ENCODE results near the gene APP.
A peak's percentile ranks its signal among the peaks of the same experiment; 100 is the strongest.
"Not testable (repeated sequence)": the region's sequence is repeated elsewhere in the genome, so short reads cannot be mapped to it uniquely, and the experiment has no call there.

The APP gene

DNA sequence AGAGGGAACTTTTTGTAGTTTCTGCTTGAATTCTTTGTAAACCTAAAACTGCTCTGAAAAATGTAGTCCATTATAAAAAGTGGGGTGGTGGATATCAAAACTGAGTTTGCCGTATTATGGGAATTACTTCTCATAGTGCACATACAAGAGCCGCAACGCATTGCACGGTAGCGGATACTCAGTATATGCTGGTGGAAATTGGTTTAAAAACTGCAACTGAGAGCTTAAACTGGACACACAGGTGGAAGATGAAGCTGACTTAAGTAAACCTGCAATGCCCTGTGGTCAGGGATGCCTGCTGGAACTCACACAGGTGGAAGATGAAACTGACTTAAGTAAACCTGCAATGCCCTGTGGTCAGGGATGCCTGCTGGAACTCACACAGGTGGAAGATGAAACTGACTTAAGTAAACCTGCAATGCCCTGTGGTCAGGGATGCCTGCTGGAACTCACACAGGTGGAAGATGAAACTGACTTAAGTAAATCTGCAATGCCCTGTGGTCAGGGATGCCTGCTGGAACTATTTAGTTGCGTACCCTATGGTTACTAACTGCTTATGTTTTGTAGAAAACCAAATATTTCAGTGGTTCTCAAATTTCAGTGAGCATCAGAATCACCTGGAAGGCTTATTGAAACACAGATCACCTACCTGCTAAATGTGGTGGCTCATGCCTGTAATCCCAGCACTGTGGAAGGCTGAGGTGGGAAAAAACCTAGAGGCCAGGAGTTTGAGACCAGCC is 147.8 kb downstream of the APP start:
- DNase-seq (ENCODE audit: low read depth) = not testable (repeated sequence)

DNA sequence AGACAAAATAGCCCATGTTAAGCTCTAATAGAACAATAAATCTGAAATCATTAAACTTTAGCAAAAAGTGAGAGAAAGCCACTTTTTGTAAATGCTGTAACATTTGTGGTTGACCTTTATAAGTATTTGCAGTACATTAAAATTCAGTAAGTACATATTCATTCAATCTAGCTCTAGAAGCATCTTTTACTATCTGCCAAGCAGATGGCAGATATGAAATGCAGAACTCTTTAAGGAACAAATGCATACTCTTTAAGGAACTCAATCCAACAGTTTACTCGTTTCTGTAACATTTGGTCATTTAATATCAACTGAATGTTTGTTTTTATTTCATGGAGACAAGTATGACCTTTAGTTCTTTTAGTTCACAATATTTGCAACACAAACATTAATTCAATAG is 150.1 kb downstream of the APP start:
- no peak for DNase-seq (ENCODE audit: low read depth)

DNA sequence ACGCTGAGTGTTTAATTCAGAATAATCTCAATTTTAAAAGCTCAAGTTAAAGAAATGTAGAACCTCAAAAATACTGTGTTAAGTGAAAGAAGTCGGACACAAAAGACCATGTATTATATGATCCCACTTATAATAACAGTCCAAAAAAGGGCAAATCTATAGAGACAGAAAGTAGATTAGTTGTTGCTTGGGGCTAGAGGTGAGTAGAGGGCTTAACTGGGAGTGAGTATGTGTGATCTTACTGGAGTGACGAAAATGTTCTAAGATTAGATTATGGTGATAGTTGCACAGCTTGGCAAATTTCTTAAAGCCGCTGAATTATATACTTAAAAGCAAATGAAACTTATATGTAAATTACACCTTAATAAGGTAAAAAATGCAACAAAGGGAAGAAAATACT is 150.5 kb downstream of the APP start:
- DNase-seq (ENCODE audit: low read depth) = no peak

DNA sequence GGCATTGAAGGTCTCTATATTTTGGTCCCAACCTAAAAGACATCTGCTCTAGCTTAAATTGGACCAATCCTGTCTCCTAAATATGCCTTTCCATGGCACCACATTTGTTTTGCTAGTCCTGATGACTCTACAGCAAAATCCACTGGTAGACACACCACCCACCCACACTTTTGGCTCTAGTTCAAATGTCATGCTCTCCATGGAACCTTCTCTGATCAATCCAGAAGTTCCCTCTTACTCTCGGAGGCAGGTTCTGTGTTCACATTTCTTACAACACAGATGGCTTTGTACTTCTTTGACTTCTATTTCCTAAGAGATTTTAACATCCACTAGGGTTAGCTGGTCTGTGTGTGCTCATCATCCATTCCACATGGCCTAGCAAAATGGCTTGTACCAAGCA is 151.3 kb downstream of the APP start:
- no peak for DNase-seq (ENCODE audit: low read depth)

DNA sequence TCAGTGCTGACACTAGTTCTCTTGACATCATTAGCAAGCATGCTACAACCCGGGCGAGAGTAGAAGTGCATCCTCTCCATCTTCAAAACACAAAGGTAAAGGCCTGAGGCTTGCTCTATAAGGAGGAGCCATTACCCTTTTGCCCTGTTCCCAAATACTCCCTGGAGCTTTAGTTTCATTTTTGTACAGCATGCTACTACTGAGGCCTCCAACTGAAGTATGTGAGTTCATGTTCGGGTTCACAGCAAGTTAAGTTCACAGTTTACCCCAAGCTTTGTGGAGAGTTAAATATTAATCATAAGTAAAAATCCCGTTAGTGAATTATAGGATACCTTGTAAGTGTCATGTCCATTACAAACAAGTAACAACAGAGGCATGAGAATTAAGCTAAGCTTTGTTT is 156.6 kb downstream of the APP start:
- DNase-seq (ENCODE audit: low read depth) = no peak

DNA sequence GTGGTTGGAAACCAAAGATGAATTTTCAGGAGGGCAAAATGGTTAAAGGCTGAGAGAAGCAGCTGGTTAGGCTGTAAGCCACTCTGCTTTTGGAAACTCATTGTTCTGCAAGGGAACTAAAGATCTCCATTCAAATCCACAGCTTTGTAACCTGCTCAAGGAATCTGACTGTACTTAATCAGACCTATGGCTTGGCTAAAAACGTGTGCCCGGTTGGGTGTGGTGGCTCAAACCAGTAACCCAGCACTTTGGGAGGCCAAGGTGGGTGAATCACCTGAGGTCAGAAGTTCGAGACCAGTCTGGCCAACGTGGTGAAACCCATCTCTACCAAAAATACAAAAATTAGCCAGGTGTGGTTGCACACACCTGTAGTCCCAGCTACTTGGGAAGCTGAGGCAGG is 158.1 kb downstream of the APP start:
- not testable (repeated sequence) for DNase-seq (ENCODE audit: low read depth)

DNA sequence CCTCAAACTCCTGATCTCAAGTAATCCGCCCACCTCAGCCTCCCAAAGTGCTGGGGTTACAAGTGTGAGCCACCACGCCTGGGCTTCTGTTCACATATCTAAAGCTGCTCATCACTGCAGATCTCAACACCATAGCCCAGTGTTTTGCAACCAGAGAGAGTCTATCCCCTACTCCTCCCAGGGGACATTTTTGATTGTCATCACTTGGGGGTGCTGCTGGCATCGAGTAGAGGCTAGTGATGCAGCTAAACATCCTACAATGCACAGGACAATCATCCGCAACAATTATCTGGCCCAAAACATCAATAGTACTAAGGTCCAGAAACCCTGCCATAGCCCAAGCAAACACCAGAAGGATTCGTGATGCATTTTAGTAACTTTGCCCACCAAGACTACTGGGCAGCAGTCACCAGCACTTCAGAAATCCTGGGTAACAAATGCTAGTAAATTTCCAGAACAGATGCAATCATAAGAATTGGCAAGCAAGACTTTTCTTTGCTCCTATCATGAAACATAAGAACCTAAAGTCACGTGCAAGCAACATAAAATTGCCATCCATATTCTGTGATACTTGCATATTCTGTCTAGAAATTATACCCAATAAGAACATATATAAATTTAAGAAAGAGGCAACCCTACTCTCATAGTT is 159.2 kb downstream of the APP start:
- no peak for DNase-seq (ENCODE audit: low read depth)

DNA sequence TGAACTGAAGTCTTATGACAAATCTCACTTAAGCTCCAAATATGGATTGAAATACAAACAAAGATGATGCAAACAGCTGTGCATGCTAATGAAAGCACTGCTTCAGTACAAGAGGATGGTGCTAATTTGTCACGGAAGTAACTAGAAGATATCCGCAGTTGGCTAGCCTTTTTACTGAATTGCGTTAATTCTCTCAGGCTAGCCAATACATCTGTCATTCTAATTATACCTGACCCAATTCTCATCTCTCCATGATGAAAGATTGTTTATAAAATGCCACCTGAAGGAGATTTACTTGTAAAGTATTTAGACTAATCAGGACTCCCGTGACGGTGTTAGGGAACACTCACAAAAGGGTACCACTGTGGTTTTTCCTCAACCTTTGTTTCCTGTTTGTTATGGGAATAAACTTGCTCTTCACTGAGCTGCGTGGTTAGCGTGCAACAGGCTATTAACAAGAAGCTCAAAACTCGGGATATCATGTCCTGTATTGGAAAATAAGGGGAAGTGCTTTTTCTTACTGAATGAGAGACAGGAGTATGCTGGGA is 162.5 kb downstream of the APP start:
- DNase-seq (ENCODE audit: low read depth) = peak; percentile 49

DNA sequence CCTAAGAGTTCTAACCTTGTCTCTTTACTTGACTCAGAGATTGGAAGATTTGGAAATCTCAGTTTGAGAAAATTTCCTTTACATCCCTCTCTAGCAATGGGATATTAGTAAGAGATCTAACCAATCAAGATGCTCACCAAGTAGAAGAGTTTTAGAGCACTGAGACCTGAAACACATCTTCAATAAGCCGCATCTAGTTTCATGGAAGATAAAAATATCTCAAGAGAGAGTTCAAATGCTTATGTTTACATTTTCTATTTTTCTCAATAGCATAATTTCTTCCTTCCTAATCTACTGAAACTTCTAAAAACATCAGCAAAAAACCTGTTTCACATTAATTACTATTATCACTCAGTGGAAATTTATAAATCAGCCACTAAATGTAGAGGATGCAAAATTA is 165.1 kb downstream of the APP start:
- DNase-seq (ENCODE audit: low read depth) = no peak

DNA sequence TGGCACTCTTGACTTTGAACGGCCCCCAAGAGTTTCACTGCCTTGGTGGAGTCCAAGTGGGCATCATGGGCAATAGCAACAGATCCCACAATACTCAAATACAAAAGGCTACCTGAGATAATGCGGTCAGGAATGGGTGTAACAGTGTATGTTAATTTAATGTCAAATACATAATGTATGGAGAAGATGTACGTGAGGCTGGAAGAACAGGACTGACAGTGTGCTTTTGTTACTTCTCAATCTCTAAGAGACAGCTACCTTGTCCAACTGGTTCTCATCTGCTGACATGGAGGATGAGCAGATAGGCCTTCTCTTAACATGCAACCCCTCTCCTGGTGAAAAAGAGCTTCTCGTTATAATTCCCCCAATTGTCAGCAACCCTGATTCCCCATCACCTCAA is 167.2 kb downstream of the APP start:
- no peak for DNase-seq (ENCODE audit: low read depth)

DNA sequence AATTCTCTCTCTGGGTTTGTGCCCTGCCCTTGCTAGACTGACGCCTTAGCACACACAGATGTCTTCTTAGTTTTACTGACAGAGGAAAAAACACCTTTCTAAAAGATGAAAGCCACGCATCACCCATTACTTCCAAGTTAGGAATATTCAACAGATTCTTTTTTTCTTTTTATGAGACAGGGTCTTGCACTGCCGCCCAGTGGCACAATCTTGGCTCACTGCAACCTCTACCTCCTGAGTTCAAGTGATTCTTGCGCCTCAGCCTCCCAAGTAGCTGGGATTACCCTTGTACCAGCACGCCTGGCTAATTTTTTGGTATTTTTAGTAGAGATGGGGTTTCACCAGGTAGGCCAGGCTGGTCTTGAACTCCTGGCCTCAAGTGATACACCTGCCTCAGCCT is 169.2 kb downstream of the APP start:
- DNase-seq (ENCODE audit: low read depth) = no peak

DNA sequence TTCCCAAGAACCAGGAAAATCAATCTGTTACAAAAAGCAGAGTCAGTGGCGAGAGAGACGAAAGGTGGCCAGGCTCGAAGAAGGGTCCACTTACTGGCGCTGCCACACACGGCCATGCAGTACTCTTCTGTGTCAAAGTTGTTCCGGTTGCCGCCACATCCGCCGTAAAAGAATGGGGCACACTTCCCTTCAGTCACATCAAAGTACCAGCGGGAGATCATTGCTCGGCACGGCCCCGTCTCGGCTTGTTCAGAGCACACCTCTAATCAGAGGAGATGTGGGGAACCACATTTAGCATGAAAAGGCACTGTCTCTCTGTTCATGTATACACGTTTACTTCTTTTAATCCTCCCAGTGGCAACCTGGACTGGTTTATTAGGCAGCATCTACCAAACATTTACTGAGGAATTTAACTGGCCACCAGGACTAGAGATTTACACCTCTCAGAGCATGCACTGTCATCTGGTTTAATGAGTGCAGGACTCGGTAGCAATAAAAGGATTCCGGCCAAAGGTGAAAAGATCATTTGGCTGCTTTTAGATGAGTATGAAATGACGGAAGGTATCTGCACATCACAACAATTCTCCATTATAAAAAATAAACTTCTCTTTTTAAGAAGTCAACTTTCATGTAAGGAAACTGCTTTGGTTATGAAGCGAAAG is 170.5 kb downstream of the APP start:
- no peak for DNase-seq (ENCODE audit: low read depth)

DNA sequence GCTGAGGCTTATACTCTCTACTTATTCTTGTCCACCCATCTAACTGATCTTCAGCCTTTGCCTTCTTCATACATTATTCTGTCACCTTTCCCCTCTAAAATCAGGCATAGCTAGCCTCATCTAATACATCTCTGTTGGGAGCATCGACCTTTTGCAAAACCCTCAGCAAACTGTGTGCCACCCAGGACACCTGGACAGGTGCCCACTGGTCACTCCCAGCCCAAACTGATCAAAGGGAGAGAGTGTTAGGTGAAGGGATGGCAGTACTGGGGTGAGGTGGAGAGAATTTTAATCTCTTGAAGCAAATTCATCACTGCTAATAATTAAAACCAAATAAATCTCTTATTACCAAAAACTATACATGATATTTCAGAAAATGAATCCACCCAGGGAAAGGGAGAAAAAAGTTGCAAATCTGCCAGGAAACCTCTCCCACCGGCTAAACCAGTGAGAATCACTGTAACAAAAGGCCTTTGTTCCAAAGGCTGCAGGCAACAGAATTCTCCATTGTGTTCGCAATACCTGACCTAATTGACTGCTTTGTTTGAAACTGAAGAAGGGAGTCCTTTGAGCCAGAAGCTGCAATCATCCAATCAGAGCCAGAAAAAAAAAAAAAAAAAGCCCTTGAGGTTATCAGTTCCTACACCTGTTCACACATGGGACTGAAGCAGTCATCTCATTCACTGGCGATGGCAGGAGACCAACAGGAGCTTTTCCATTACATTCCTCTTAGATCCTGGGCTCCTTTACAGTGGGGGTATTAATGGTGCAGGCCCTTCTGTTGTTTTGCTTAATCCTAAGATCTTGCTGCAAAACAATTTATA is 172.6 kb downstream of the APP start:
- no peak for DNase-seq (ENCODE audit: low read depth)

DNA sequence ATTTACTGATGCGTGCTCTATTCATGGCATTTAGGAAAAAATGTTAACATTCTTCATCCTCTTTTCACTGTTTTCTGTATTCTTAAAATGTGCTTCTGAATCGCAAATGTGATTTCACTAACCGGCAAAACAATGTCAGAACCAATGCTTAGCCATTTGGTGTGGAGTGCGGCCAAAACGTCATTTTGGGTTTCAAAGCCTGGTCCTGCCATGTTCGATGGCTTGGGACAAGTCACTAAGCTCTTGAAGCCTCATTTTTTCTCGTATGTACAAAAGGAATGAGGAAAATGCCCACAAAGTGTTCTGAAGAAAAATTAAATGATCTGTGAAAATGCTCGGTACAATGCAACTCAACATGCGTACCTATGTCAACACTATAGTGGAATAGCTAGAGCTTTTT is 175.3 kb downstream of the APP start:
- no peak for DNase-seq (ENCODE audit: low read depth)

DNA sequence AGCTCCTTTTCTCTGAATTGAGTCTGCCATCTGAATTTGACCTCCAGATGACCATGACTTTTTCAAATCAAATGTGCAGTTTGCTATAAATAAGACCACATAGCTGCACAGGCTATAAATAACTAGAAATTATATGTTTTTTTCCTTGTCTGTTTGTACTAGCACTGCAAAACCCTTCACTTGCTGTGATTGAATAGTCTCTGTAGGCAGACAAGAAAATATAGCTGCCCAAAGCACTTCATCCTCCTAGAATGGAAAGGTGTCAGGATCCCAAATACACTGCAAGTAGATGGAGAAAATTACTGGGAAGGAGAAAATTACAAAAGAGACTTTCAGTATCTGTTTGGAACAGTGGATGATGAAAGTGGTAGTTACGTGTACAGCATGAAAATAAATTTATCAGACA is 175.8 kb downstream of the APP start:
- DNase-seq (ENCODE audit: low read depth) = no peak

DNA sequence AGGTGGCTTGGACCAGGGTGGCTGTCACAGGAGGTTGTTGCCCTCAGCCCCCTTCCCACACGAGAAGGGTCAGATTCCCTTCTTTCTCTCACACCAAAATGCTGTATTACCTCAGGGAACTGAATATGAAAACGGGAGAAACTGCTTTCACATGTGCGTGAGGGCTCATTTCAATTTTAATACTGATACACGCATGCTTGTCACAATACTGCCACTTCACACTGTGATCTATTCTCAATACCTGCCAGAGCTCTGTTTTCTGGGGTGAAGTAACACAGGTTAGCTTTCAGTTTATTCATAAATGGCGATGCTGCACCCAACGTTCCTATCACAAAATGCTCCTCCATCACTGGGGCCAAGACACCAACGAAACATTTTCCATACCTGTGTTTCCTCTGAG is 181.8 kb downstream of the APP start:
- no peak for DNase-seq (ENCODE audit: low read depth)

DNA sequence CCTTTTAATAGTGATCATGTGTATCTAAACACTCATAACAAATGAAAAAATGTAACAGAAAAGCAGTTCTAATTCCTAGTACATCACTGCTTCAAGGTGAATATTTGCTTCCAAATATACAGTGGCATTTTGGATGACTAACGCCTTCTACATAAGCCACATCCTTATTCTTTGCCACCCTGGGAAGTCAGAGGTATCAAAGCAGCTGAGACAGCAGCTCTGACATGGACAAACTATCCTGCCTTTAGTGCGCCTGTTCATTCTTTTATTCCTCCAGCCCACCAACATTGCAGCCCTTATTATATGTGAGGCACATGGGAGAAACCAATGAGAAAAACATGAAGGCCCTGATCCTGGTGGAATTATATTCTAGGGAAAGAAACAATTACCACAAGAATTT is 183.0 kb downstream of the APP start:
- DNase-seq (ENCODE audit: low read depth) = no peak

DNA sequence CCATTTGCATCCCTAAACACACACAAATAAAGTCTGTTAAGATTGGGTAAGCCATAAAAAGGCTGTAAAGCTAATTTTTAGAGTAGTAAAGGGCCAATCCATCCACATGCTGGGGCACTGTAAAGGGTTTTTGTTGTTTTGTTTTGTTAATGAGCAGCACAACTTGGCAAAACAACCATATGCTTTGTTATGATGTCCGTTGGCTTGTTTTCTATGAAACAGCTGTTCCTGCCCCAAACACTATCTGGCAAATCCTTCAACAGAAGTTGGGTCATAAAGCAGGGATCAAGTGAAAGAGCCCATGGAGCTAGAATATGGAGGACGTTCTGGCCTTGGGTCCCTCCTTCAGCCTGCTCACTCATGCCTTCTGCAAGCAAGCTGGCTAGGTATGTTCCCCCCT is 183.6 kb downstream of the APP start:
- DNase-seq (ENCODE audit: low read depth) = no peak

DNA sequence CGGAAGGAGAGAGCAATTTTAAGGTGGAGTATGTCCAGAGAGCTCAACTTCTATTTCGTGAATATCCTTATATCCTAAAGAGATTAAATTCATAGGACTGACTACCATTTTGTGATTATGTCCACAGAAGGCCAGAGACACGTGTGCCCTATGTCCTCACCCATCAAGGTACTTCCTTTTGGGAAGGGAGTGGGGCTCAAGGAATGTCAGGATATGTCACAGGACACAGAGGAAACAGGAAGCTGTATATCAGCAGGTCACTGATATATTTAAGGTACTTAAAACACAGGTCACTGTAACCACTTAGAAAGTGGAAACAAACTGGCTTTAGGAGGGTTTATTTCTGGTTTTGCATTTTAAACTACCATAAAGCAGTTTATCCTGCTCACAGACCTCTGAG is 184.6 kb downstream of the APP start:
- no peak for DNase-seq (ENCODE audit: low read depth)

DNA sequence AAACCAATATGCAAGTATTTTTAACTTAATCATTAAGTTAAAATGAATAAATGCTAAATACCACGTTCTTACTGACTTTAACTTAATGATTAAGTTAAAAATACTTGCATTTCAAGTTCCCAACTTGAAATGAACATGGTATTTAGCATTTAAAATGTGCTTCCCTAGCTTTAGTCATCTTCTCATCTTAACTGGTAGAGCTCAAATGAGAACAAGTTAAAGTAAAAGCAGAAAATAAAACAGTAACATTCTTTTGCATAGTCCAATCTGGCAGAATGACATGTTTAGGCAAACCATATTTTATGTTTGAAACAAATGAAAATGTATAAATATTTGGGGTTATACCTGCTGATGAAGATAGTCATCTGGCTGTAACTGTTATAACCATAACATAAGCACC is 186.0 kb downstream of the APP start:
- DNase-seq (ENCODE audit: low read depth) = no peak

DNA sequence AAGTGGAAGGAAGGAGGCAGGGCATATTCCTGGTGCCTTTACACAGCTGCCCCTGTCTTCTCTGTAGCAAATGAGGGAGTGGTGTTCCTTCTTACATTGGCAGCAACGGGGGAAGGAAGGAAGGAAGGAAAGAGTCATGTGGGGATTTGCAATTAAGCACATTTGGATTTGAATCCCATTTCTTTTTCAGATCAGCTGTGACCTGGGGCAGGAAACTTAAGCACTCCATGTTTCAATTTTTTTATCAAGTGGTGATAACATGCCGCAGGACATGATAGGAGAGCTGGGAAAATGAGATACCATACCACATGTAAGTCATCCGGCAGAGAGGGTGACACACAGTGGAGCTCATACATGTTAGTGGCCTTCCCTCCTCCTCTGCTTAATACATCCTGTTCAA is 186.8 kb downstream of the APP start:
- peak; percentile 62 for DNase-seq (ENCODE audit: low read depth)

DNA sequence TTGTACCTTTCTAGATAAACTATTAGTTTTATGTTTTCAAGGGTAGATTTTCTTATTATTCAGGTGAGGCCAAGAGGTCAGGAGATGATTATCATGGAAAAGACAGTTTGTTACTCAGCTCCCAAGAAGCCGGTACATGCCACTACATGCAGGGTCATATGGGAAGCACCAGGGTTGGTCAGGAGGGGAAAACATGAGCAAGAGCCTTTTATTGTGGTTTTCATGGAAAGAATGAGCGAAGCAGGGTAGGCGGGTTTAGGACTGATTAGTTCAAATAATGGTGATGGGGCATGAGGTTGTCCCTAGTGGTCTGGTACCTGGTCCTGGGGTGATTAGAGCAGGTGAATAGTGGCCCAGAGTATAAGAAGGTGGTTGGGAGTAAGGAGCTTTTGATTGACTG is 189.9 kb downstream of the APP start:
- DNase-seq (ENCODE audit: low read depth) = no peak

Data from amniotic epithelial cell (primary cell).